ENCODE data around the gene HSPB2.

- TF ChIP-seq CTCF (conservative IDR thresholded peaks at IDR 0.05): peak; percentile 97
- no peak for TF ChIP-seq EZH2 (IDR thresholded peaks at IDR 0.05; ENCODE audit: low read depth)
Observed at GRCh38 chr11:111878849-111879636, 33.5 kb upstream of the HSPB2 start, which contains the start of the genes CFAP68 and FDXACB1.

All from PC-9 (cell line).